ENCODE results near the gene PDCD10.

Gene PDCD10

GRCh38 chr3:167734498-167735232, at the start of gene PDCD10:
Gene PDCD10 (minus strand): TSS chr3:167734892. CDS start chr3:167720157, 14,735 bp downstream.
- DNase-seq (ENCODE audit: low read depth): peak; percentile 92

GRCh38 chr3:167783781-167784180, 49.1 kb upstream of the PDCD10 start:
- DNase-seq (ENCODE audit: low read depth): no peak

DNA sequence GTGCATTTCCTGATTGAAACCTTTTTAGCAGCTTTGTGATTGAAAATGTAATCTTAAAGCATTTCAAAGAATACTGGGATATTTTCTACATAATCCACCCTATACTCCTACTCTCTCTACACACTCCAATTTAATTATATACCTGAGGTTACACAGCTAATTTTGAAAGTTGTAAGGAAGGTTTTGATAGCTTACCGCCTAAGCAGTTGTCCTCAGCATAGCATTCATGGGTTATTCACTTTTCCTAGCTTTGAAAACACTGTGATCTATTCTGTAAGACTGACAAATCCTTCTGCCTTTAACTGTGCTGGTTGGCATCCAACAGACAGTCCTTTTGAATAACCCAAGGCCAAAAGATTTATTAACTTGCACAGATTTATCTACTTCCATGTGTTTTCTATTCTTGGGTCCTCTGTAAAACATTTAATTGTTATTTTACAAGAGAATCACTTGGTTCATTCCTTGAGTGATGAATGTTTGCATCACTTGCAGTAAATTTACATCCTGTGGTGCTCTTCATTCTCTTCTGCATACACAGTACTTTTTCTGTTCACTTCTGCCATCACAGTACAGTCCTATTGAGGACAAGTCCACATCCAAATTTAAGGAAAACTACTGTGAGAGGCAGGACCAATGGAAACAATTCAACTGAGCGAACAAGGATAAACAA, 45.7 kb upstream of the PDCD10 start:
- no peak for DNase-seq (ENCODE audit: low read depth)

- no peak for DNase-seq (ENCODE audit: low read depth)
Measured at GRCh38 chr3:167777356-167777755, 42.7 kb upstream of the PDCD10 start.

DNA sequence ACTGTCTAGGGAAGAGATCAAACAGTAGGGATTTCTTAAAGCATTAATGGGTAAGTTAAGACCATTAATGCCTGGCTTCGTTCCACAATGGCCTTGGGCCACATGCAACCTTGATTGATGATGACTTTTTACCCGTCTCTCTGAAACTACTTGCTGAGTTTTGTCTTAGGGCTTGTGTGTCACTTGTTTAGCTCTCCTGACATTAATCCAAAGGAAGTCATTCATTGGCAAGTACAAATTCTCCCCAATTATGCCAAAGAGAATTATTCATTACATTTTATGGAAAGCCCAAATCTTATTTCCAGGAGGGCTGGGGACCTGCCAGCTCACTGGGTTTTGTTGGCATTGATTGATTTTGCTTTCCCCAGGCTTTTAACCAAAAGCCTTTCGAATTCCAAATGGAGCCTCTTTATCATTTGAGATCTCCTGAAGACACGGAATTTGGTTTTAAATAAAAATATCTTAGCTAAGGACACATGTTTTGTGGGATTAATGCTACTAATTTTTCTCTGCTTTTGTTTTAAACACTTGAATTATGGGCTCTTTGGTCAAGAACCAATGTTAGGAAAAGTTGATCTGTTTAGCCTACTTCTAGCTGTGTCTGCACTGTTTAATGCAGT, 41.5 kb upstream of the PDCD10 start:
- DNase-seq (ENCODE audit: low read depth): no peak

DNA sequence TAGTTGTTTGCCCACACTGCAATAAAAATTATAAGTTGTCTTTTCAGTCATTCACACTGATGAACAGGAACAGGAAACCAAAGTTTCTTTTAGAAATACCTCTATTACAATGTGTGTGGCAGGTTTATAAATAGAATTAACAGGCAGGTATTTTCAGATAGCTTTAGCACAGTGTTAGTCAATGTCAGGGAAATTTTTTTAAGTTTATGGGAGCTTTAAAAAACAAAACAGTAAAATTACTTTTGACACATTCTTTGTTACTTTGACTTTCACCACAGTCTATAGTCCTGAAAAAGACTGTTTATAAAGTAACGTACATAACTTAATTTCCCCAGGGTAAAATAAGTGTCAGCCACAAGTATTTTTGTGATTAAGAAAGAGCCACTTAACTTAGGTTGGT, 38.9 kb upstream of the PDCD10 start:
- no peak for DNase-seq (ENCODE audit: low read depth)

GRCh38 chr3:167772992-167773391, 38.3 kb upstream of the PDCD10 start:
- DNase-seq (ENCODE audit: low read depth): no peak

DNA sequence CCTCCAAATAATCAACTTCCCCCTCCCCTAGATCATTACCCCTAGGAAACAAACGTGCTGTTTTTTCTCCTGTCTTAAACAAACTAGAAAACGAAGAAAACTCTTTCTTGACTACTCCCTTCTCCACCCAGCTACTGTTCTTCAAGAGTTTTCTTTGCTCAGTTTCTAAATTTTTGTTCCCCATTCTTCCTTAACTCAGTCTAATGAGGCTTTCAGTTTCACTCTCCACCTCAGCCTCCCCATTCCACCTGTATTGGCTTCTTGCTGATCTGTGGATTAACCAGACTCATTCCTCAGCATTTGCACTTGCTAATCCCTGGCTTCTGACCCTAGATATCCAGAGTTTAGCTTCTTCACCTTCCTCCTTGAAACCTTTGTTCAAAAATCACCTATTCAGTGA, 27.6 kb upstream of the PDCD10 start:
- no peak for DNase-seq (ENCODE audit: low read depth)

DNA sequence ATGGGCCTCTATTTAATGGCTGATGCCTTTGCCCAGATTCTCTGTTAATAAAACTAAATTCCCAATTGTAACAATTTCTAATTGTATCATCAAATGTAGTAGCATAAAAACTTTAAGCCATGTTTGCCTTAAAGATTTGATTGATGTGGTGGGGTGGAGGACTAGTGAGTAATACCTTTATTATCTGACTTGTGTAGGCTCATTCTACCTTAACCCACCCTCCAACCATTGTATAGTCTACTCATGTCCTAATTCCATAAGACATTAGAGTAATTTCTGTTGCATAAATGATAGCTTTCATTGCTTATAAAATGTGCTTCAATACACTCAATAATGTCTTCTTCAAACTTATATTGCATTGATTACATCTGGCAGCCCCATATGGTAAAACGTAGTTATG, 26.6 kb upstream of the PDCD10 start:
- DNase-seq (ENCODE audit: low read depth): no peak

DNA sequence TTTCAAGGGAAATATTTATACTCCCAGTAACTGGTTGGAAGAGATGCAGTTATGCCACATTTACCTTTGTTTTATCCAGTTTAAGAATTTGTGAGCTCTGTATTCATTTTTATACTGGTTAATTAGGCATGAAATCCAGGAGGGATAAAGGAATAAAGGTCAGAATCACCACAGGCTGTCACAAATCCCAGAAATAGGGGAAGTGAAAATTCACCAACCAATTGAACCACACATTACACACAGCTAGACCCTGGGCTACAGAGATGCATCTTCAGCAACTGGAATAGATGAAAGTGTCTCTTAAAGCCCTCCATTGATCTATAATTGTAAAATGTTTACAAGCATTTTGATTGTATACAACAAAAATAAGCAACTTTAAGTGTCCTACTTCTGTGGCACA, 19.4 kb upstream of the PDCD10 start:
- no peak for DNase-seq (ENCODE audit: low read depth)

DNA sequence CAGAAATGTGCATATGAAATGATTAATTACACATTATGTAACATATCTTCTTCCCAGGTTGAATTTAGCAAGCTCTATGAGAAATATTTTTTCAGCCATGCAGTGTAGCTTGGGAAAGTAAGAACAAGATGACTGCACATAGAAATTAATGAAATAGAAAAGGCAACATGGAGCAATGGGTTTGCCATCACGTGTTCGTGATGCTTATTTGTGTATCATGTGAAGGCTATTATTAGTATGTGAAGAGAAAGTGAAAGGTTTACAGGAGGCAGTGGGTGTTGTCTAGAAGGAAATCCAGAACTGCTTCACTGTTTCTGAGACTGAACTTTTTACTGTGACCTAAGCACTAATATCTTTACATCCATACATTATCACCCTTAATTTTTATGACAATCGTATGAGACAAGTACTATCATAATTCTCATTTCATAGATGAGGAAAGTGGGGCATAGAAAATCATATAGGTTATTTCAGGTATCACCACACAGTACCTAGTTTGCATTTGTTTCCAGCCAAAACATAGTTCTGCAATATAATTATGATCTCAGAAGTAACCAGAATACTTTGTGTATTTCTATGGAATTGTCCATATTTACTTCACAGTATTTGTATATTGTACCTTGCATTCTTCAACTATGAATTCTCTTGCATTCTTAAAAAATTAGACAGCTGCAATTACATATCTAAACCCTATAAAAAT, 15.7 kb upstream of the PDCD10 start:
- no peak for DNase-seq (ENCODE audit: low read depth)

DNA sequence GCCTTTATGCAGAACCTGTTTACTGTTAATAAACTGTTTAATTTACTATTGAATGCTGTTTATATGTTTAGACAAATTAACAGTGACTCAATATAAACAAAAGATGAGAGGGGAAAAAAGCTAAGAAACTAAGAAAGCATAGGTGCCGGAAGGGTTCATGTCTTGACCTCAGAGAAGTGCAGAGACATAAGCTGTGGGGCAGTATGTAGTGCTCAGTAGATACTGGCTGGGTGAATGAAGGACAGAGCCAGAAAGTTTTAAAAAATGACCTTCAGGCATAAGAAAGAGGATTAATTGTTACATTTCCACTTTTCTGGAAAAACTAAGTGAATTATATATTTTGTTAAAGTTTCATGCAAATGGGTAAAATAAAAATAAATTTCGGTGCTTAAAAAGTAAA, 15.0 kb upstream of the PDCD10 start:
- no peak for DNase-seq (ENCODE audit: low read depth)

DNA sequence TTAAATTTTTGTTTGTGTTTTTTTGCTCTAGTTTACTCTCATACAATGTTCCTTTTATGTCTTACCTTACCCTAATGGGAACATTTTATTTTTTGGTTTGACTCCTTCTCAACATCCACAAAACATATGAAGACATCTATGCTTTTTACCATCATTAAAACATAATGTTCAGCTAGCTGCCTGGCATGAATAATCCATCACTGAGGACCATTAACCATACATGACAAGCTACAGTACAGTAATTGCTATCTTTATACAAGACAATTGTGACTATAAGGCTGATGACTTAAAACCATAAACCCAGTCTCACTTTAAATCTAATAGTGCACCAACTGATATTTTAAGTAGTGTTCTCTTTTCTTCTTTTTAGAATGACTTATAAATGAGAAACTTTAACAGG, 14.5 kb upstream of the PDCD10 start:
- DNase-seq (ENCODE audit: low read depth): no peak

DNA sequence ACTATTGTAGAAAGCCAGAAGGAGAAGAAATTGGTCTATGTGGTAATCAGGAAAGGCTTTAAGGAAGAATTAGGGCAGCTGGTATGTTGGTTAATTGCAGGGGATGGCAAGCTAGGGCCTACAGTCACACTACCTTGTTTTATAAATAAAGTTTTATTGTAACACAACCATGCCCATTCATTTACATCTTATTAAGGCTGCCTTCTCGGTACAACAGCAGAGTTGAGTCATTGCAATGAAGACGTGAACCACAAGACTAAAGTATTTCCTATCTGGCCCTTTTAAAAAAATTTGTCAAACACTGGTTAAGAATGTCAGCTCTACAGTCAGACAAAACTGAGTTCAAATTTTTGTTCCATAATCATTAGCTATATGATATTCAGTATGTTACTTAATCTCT, 9.1 kb upstream of the PDCD10 start:
- DNase-seq (ENCODE audit: low read depth): no peak

DNA sequence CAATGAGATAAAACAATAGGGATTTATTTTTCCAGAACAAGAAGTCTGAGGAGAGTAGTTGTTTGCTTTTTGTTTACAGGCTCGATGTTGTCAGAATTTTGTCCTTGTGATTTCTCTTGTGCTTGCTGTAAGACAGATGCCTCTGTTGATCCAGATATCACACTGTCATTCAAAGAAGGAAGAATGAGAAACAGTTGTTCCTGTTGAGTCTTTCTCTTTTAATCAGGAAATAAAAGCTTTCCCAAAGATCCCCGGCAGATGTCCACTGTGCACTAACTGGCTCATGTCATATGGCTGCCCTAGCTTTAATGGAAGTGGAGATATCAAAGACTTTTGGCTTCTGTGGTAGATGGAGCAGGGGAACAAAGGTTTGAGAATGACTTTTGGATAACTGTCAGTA, 7.6 kb upstream of the PDCD10 start:
- no peak for DNase-seq (ENCODE audit: low read depth)

DNA sequence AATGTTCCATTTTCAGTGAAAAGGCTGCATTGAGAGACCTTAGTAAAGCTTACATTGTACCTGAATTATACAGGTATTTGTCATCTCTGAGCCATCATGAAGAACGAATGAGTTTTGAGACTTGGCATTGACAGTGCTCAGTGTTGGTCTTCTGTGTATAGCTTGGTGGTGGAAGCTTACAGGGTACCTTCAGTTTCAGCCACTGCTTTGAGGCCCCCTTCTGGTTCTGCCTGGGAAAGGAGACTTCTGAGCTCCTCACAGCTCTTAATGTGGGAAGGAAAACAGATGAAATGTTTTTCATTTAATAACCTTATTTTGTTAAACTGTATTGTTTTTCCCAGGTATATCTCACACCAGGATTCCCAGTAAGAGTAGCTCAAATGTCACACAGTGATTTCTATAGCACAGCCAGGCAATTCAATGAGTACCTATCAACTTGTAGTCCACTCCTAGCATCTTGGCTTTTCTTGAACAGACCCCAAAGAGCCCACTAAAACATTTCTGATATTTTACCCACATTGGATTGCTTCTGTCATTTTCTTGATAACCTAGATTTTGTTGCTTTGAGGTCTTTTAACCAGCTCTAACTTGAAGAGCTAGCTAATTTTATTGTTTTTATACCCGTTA, 6.4 kb upstream of the PDCD10 start:
- DNase-seq (ENCODE audit: low read depth): no peak

- no peak for DNase-seq (ENCODE audit: low read depth)
Measured at GRCh38 chr3:167739190-167739810, 4.6 kb upstream of the PDCD10 start.

- DNase-seq (ENCODE audit: low read depth): no peak
Measured at GRCh38 chr3:167738037-167738436, 3.3 kb upstream of the PDCD10 start.

DNA sequence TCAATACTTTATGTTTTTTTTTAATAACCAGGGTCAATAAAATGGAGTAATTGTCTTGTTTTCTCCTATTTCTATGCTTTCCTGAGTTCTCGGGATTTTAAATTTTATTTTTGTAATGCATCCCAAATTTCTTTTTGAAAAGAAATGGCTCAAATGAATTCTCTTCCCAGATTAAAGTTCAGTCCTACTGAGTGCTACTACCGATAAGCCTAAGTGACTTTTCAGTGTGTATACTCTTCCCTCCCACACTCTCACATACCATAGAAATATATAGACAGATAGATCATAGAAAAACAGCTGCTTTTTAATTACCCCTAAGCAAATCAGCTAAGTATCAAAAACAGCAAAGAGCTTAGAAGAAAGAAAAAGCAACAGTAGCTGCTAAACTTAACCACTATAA, 2.3 kb upstream of the PDCD10 start:
- no peak for DNase-seq (ENCODE audit: low read depth)

DNA sequence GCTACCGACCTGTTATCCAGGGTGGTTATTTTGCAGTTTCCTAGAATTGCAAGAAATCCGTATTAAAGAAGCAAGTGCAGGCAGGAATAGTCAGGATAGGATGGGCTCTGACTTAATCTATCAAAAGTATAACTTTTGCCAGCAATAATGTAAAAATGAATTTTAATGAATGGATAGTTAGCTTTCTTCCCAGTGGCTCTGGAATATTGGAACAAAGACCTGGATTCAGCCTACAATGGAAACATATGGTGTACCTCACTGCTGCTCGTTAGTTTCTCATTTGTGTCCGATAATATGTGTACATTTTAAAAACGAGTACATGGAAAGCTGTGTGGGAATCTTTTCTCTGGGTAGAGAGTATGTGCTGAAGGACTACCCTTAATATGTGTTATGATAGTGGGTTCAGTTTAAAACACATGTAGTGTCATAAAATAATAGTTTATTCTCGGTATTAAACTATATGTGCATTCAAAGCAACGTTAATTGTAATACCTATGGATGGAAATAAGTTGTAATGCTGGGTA, 1.6 kb upstream of the PDCD10 start:
- DNase-seq (ENCODE audit: low read depth): no peak

Data from activated gamma-delta T cell treated with anti-CD3 and anti-CD28 coated beads, Interleukin-2, amount 50 U/mL, for 16 hours (primary cell).